Posterior cingulate gyrus (tissue), 11 donors: ENCODE measurements around the gene OLFM3.

Experiments
- DNase-seq, 10 donors: peaks; one replicate each; pipeline versions ENCODE4 v3.0.0 to v3.0.0-alpha.2; 2020 to 2021; ENCODE audit warnings: mixed read lengths in 3 of 10
- intact Hi-C: fragments of 100-400 bp; cut with DNase I; formaldehyde crosslinking; loops from one replicate; pipeline ENCODE4 v1.15.1; 2023

The OLFM3 gene

DNA sequence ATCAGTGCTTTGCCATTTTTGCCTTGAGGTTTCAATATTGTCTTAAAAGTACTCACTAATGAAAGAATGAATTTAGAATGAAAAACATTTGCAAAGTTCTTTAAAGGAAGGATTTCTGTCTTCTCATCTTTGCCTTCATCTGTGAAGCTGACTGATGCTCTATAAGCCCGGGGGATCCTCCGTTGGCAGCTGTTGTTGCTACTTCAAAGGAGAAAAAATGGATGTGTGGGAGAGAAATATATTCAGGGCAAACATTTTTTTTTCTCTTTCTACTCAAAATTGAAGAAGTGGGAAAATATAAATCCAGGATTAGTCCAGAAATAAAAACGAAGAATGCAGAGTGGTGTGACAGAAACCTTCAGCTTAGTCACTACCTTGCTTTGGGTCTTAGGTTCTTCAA, 142.5 kb downstream of the OLFM3 start:
- DNase-seq, result peak in 6 of 10 donors; percentile 19 to 88 (median 58)
- intact Hi-C loops, result no loop called here

DNA sequence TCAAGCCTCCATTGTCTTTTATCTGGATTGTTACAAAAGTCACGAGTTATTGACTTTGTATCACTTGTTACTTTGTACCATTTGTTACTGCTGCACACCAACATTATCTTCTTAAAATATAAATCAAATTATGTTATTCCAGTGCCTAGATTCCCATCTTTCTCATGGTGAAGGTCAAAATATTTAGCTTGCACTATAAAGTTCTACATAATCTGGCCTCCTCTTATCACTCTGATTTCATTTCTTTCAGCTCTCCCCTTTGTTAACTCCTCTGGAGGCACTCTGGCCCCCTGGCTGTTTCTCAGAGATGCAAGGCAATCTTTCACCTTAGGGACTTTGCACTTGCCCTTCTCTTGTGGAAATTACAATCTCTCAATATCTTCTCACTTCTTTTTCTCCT, 143.8 kb downstream of the OLFM3 start:
- intact Hi-C loops, result no loop called here
- no peak for DNase-seq

DNA sequence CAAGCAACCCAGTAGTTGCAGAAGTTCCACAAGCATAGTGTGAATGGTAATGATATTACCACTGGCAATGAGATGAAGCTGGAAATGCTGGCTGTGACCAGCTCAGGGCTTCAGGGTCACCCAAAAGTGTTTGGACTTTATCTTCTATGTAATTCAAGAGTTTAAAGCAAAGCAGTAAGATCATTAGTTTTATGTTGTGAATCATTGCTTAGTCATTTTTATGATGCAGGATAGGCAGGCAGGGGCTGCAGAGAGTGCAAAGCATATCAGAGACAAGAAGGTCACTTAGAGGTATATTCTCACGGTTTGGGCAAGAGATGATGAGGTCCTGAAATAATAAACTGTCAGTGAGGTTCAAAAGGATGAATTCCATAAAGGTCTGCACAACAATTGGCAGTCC, 147.4 kb downstream of the OLFM3 start:
- no peak for DNase-seq
- intact Hi-C loops, result no loop called here

DNA sequence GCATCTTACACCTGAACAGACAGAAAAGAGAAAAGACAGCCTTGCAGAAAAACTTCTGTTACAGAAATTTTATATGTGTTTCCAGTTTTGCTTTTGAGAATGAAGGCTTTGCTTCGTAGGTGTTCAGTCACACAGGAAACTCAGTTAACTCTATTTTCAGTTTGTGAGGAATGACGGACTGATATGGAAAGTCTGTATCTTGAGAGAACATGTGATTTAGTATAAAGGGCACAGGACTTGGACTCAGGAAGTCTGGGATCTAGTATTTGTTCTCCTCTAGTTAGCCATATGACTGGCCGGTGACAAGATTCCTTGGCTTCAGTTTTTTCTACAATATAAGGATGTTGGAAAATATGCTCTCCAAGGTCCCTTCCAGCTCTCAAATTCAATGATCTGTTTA, 149.1 kb downstream of the OLFM3 start:
- DNase-seq, result no peak
- intact Hi-C loops, result no loop called here

DNA sequence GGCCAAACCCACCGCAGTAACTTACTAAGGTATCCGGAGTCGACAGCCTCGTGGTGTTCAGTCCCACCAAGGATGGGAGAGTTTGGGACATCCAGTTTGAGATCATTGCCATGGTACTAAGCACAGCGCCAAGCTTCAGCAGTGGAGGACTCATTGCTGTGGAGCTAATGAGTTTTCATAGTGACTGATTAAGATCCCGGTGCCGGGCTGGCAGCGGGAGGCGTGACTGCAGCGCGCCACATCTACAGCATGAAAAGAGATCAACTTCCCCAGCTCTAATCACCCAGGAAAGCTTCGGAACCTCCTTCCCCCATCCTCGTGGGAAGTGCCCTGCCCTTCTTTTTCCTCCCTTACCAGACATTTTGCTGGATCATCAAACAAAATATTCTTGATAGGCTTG, 149.9 kb downstream of the OLFM3 start:
- peak in 5 of 10 donors; percentile 15 to 88 (median 74) for DNase-seq
- intact Hi-C loops, result no loop called here

DNA sequence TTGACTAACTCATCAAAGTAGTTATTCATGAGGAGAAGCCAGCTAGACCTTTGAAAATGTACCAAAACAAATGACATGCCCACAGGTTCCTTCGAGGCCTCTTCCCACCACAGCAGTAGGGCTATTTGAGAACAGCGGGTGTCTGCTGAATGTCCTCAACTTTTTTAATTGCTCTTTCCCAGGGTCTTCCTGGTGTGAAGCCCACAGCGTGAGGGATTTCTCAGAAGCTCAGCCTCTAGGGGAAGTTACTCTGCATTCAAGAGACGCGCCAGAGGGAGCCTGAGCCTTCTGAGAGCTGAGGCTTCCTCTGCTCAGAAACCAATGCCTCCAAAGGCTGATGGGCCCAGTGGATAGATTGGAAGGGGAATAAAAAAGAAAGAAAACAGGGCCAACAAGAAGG, 153.6 kb downstream of the OLFM3 start:
- intact Hi-C loops, result no loop called here

DNA sequence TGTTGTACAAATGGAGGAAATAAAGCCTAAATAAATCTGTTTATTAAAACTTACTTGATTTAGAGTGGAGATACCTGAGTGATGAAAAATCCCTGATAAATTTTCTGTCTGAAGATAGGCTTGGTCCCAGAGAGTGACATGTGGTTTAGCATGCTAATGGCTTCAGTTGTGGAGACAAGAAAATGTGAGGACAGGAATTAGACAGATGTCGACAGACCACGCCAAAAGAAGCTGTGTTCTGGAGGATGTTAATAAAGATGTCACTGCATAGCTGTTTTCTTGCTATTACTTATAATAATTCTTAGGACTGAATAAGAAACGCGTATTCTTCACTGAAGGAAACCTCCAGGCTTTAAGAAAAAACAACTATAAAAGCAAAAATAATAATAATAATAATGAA, 154.9 kb downstream of the OLFM3 start:
- intact Hi-C loops, result no loop called here
- DNase-seq, result no peak

More for the DNA sequence above, 153.6 kb downstream of the OLFM3 start:
- DNase-seq, result no peak

DNA sequence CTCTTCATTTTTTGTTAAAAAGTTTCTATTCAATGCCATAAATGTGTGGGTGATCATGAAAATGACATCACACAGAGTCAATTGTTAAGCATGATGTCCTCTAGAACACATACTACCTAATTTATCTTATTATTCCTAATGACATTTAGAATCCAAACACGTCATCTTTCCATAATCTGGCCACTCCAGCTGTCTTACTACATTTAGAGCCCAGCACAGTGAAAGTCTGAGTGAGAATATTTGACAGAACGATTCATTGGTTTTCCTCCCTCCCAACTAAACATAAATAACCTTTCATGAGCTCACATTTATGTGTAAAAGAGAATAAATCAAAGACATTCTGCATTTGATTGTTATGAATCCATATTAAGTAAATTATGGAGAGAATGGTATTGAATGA, 160.7 kb downstream of the OLFM3 start:
- intact Hi-C loops, result no loop called here
- no peak for DNase-seq

DNA sequence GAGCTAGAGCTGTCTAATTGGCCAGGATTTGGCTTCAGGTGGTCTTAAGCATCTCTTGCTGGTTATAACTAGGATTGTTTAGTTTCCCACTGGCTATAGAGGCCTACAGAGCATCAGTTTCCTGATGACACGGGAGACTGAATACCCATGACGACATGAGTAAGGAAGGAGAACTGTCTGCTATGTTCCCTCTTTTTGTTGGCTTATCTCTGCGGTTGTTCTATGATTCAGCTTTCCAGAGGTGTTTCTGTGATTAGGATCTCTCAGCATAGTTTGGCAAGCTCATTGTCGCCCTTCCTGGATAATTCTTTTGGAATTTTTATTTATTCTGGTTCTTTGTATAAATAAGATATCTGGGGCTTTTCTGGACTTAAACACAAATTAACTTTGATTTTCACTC, 163.4 kb downstream of the OLFM3 start:
- DNase-seq, result no peak
- intact Hi-C loops, result no loop called here

DNA sequence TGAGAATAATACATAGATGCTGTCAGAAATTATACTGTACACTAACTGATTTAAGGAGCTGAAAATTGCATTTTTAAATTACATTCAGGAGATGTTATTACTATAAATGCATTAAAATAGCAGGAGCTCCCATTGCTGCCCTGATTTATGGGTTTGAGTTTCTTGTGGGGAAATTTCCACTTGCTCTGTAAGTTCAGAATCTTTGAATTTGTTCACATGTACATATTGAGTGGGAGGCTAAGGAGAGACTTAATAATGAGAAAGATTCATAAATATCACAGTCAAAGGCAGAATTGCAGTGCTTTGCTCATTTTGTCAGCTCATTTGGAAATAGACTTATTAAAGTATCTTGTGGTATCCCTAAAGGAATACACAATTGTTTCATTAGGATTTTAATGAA, 170.3 kb downstream of the OLFM3 start:
- no peak for DNase-seq
- intact Hi-C loops, result no loop called here

DNA sequence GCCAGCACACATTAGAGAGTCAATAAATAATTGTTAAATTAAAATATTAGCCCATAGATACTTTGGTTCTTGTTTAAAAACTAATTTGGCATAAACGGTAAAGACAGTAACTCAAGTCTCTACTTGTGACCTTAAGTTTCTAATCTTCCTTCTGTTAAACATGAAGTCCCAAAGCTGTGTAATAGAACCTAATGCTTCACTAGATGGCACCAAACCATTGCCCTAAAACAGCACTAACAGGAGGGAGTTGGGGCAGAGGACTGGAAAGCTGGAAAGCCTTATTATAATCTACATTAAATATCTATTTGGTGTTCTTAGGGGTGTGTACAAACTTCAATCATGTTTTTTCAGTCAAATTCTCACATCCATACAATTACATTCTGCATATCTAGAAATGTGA, 176.7 kb downstream of the OLFM3 start:
- intact Hi-C loops, result loop anchor here (5.0 kb wide), 1 partner anchor 612 kb away; no protein-coding TSS in a partner anchor
- DNase-seq, result no peak

DNA sequence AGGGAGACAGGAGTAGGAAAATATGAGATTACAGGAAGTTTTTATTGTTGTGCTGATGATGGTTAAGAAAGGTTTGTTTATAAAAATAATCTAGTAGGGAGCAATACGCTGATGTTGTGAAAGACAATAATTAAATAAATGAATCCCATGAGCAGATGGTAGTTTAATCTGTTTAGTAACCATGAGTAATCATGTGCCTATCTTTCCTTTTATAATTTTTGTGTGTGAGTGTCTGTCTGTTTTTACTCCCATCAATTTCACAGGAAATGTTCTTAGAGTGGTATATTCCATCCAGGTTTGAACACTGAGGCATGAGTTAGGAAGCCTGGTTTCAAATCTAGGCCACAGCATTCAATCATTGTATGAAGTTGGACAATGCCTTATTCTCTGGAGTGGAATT, 180.5 kb downstream of the OLFM3 start:
- intact Hi-C loops, result no loop called here
- DNase-seq, result no peak

DNA sequence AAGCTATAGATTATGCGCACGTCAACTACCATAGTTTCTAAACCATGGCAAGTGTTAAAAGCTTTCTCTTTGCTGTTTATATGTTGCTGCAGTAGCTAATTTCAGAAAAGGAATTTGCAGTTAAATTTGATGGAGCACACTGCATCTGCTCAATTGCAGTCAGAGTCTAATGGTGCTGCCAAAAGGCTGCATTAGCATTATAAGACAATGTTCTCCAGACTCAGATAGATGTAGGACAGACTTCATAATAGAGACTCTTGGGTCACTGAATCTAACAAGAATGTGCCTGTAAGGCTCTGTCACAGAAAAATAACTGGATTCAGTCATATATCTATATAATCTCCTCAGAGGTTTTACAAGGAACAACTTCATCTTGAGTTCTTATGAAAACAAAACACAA, 198.3 kb downstream of the OLFM3 start:
- no peak for DNase-seq
- intact Hi-C loops, result no loop called here

DNA sequence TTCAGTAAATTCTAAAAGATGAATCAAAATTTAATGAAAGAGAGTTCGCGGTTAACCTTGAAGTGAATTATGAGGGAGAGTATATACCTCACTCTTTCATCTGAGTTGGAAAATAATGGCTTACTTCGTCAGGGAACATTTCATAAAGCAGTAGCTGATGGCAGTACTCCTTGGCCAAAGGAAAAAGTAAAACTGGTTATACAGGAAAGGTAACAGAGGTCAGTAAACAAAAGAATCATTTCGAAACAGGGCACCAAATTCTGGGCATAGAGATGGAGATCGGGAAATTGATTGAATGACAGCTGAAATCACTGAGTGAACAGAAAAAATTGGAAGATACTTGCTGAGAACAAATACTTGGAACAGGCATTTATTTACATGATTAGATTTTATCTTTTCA, 199.0 kb downstream of the OLFM3 start:
- intact Hi-C loops, result no loop called here
- no peak for DNase-seq

DNA sequence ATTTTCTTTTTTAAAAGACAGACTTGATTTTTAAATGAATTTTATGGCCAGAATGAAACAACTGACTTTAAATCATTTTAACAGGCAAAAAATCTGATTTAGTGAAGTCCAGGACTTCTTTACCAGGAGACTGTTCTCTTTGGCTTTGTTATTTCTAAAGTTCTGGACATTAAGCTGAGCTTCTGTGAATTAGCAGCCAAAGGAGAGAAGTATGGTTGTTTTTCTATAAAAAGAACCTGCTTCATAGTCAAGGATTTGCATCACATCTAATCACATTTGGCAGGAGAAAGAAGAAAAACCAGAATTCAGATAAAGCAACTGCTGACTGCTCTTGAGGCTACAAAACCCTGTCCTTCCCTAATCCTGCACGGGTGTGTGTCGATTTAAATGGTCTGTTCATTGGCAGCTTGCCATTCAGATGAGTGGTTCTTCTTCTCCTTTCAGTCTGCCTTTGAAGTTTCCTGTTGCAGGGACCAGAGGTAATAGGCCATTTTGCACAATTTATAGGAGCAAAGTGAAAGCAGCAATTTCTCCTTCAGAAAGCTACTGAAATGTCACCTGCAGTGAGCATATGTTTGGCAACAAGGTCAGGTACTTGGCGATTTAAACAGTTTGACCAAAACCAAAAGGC, 215.4 kb downstream of the OLFM3 start:
- intact Hi-C loops, result no loop called here
- DNase-seq, result no peak

DNA sequence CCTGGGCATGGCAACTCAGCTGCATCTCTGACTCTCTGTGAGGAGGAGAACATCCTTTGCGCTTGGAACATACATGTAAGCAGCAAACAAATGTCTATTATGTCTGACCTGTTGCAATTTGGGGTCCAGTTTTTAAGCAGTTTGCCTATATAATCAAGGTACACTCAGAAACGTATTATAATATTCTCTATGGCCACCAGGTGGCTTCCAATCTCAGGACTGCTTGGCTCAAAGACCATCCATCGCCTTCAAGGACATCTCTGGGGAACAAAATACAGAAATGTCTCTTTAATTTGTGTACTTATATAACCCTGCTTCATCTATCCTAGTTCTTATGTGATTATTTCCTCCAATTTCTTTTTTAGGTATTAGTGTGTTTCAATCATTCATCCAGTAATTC, 227.2 kb downstream of the OLFM3 start:
- no peak for DNase-seq
- intact Hi-C loops, result no loop called here

DNA sequence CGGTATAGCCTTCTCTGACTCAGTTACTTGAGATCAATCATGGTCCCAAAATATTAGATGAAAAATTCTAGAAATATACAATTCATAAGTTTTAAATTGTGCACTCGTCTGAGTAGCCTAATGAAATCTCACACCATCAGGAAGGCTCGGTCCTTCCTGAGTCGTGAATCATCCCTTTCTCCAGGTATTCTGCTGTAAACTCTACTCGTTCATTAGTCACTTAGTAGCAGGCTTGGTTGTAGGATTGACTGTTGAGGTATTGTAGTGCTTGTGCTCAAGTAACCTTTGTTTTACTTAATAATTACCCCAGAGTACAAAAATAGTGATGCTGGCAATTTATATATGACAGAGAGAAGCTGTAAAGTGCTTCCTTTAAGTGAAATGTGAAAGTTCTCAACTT, 238.7 kb downstream of the OLFM3 start:
- intact Hi-C loops, result no loop called here
- DNase-seq, result no peak

DNA sequence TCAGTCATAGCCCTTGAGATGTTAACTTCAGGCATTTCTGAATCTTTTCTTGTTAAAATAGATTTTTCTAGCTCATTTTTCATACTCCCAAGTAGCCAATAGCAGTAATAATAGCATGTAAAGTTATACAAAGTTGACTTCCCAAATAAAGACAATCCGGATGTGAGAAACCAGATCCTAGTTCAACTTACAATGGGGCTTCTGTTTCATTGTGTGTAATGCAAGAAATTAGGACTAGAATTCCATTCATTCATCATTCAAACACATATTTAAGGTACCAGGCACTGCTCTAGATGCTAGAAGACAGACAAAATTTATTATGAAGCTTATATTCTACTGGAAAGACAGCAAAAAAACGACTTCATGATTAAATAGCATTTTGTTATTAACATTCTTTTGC, 240.3 kb downstream of the OLFM3 start:
- DNase-seq, result no peak
- intact Hi-C loops, result no loop called here
